Keratinocyte (primary cell): ENCODE results near the gene C1orf53. TPM values are rescaled to one million over a fixed set of nuclear protein-coding genes. Genes with fewer than 3 reads are reported as not detected.

ENCODE experiments used
- DNase-seq: peaks from one replicate; pipeline ENCODE4 v3.0.0-alpha.2; 2011; ENCODE audit warnings: low read depth, missing footprints, low spot score
- FAIRE-seq: peaks from 2 replicates; lab custom pipeline; 2011; peaks lifted over from hg19 to GRCh38; lab: Jason Lieb, UNC
- H2AFZ ChIP-seq: 2 replicates; pipeline ENCODE4 v1.6.0; 2012; ENCODE audit warnings: low read length, control low read depth, inconsistent platforms; ENCODE audit not compliant: control insufficient read depth
- H3K27ac ChIP-seq: 2 replicates; pipeline ENCODE4 v1.5.1; 2011; ENCODE audit warnings: low read length; ENCODE audit not compliant: control insufficient read depth, insufficient read depth
- H3K27me3 ChIP-seq: 3 replicates; pipeline ENCODE4 v1.6.0; 2011; ENCODE audit warnings: low read length; ENCODE audit not compliant: control insufficient read depth, insufficient read depth; ENCODE audit errors: extremely low read depth
- H3K36me3 ChIP-seq, 2 experiments: 2 replicates in 1 of 2; 3 replicates in 1 of 2; pipeline ENCODE4 v1.5.1; 2011; ENCODE audit warnings: low read length in 2 of 2, mild to moderate bottlenecking in 1 of 2; ENCODE audit not compliant: control insufficient read depth in 2 of 2, insufficient read depth in 2 of 2; ENCODE audit errors: extremely low read depth in 1 of 2
- H3K4me1 ChIP-seq: 3 replicates; pipeline ENCODE4 v1.5.1; 2011; ENCODE audit warnings: low read length; ENCODE audit not compliant: control insufficient read depth, insufficient read depth; ENCODE audit errors: extremely low read depth
- H3K4me2 ChIP-seq: 3 replicates; pipeline ENCODE4 v1.6.0; 2011; ENCODE audit warnings: low read depth, low read length; ENCODE audit not compliant: control insufficient read depth, insufficient read depth; ENCODE audit errors: extremely low read depth
- H3K4me3 ChIP-seq, 3 experiments: fragments of 200-600 bp in 1 of 3; sonication (generic) in 1 of 3; 2 replicates in 2 of 3; 3 replicates in 1 of 3; pipeline ENCODE4 v1.5.1; 2011 to 2016; ENCODE audit warnings: low read length in 3 of 3, mild to moderate bottlenecking in 3 of 3, control low read depth in 2 of 3, inconsistent platforms in 1 of 3, low read depth in 1 of 3, mixed read lengths in 1 of 3, mixed run types in 1 of 3, moderate library complexity in 1 of 3; ENCODE audit not compliant: control insufficient read depth in 2 of 3, insufficient read depth in 2 of 3; ENCODE audit errors: extremely low read depth in 1 of 3
- H3K79me2 ChIP-seq: 2 replicates; pipeline ENCODE4 v1.6.0; 2012; ENCODE audit warnings: low read length; ENCODE audit not compliant: control insufficient read depth, insufficient read depth
- H3K9ac ChIP-seq: 3 replicates; pipeline ENCODE4 v1.6.0; 2011; ENCODE audit warnings: low read length; ENCODE audit not compliant: control insufficient read depth, insufficient read depth; ENCODE audit errors: extremely low read depth
- H3K9me1 ChIP-seq: 3 replicates; pipeline ENCODE4 v1.6.0; 2011; ENCODE audit warnings: low read length; ENCODE audit not compliant: control insufficient read depth, insufficient read depth; ENCODE audit errors: extremely low read depth
- H3K9me3 ChIP-seq: 2 replicates; pipeline ENCODE4 v1.5.1; 2012; ENCODE audit warnings: low read depth, low read length; ENCODE audit not compliant: control insufficient read depth
- H4K20me1 ChIP-seq: 3 replicates; pipeline ENCODE4 v1.6.0; 2011; ENCODE audit warnings: low read length; ENCODE audit not compliant: control insufficient read depth, insufficient read depth; ENCODE audit errors: extremely low read depth
- EZH2 ChIP-seq: IDR thresholded peaks from one replicate; pipeline ENCODE4 v1.6.1; 2012; ENCODE audit warnings: inconsistent platforms, mild to moderate bottlenecking, low read length, moderate library complexity
- dilution Hi-C: fragments of 300-500 bp; cut with MboI; formaldehyde crosslinking; loops from one replicate; pipeline ENCODE4 v1.7.0; 2020; ENCODE audit warnings: low sequenced_read_pairs; ENCODE audit not compliant: extremely low pct_ligation_motif_present
- polyA plus RNA-seq, 5 experiments: library from polyadenylated mRNA; depleted of rRNA in 3 of 5; stranded (reverse) in 3 of 5; stranded (forward) in 1 of 5; unstranded in 1 of 5; fragments of >200 nt; gene quantifications; 1 replicate in 1 of 5; 2 replicates in 3 of 5; 3 replicates in 1 of 5; pipeline versions ENCODE4 v1.2.1 to v1.2.3, GENCODE V29; 2011 to 2012; ENCODE audit warnings: missing spikeins in 2 of 5, low read depth in 1 of 5, low replicate concordance in 1 of 5
- TF ChIP-seq, protein P1 (sequence below), 3 experiments: IDR thresholded peaks in 1 of 3; conservative IDR thresholded peaks in 1 of 3; optimal IDR thresholded peaks in 1 of 3; 2 replicates in 2 of 3; 3 replicates in 1 of 3; pipeline versions ENCODE3 to v1.5.1; 2011; ENCODE audit warnings: low read length in 3 of 3, mild to moderate bottlenecking in 3 of 3, moderate library complexity in 2 of 3, control low read depth in 1 of 3, inconsistent platforms in 1 of 3; ENCODE audit not compliant: insufficient read depth in 2 of 3; ENCODE audit errors: extremely low read depth in 1 of 3

C1orf53 gene
- polyA plus RNA-seq, 1 donor (not counting 4 experiments of a cell fraction or from before 2014, with no cell fraction given), result 6.2 TPM

DNA sequence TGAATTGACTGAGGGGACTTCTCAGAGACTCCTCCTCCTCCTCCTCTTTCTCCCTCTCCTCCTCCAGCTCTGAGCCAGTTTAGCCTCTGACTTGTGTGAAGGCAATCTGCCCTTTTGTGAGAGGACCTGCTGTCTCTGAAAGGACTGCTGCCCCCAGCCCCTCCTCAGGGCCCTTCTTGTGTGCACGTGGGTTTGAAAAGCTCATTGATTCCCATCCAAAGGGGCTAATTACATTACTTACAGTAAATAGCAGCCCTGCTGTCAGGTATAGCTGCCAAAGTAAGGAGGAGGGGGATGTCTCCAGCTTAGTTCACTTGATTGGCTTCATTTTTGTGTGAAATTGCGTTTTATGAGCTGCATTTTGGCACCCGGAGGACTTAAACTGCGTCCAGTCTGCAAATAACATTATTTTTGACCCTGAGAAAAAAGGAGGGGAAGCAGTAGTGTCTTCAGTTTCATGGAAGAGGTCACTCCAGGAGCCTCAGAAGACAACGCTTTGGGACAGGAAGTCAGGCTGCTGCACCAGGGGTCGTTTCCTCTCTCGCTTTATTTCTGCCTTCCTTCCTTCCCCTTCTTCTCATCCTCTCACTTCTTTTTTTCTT is 12.9 kb downstream of the C1orf53 start:
- H3K79me2 ChIP-seq, result no peaks in the 10 kb centered on the region
- H3K4me2 ChIP-seq, result peak overlapping the region; percentile 84
- H3K9me1 ChIP-seq, result no peaks in the 10 kb centered on the region
- no peak overlapping the region for H2AFZ ChIP-seq
- peaks cover 100% of the 10 kb centered on the region for H3K27me3 ChIP-seq
- TF ChIP-seq, protein P1, sequence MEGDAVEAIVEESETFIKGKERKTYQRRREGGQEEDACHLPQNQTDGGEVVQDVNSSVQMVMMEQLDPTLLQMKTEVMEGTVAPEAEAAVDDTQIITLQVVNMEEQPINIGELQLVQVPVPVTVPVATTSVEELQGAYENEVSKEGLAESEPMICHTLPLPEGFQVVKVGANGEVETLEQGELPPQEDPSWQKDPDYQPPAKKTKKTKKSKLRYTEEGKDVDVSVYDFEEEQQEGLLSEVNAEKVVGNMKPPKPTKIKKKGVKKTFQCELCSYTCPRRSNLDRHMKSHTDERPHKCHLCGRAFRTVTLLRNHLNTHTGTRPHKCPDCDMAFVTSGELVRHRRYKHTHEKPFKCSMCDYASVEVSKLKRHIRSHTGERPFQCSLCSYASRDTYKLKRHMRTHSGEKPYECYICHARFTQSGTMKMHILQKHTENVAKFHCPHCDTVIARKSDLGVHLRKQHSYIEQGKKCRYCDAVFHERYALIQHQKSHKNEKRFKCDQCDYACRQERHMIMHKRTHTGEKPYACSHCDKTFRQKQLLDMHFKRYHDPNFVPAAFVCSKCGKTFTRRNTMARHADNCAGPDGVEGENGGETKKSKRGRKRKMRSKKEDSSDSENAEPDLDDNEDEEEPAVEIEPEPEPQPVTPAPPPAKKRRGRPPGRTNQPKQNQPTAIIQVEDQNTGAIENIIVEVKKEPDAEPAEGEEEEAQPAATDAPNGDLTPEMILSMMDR (optimal IDR thresholded peaks at IDR 0.05 in 1 of 3, IDR thresholded peaks at IDR 0.05 in 1 of 3, conservative IDR thresholded peaks at IDR 0.05 in 1 of 3; ENCODE audit: extremely low read depth in 1 of 3, insufficient read depth in 2 of 3, low read length in 3 of 3), result no peak
- no peak for TF ChIP-seq EZH2
- DNase-seq (no peak), FAIRE-seq (no peak)
- H4K20me1 ChIP-seq, result no peaks in the 10 kb centered on the region
- H3K27ac ChIP-seq, result no peak overlapping the region
- no peaks in the 10 kb centered on the region for H3K9me3 ChIP-seq
- dilution Hi-C loops, result no loop called here
- H3K36me3 ChIP-seq, result no peaks in the 10 kb centered on the region
- no peak overlapping the region for H3K9ac ChIP-seq
- peak overlapping the region in 1 of 3 experiments; percentile 62 for H3K4me3 ChIP-seq
- peaks cover 28% of the 10 kb centered on the region for H3K4me1 ChIP-seq

DNA sequence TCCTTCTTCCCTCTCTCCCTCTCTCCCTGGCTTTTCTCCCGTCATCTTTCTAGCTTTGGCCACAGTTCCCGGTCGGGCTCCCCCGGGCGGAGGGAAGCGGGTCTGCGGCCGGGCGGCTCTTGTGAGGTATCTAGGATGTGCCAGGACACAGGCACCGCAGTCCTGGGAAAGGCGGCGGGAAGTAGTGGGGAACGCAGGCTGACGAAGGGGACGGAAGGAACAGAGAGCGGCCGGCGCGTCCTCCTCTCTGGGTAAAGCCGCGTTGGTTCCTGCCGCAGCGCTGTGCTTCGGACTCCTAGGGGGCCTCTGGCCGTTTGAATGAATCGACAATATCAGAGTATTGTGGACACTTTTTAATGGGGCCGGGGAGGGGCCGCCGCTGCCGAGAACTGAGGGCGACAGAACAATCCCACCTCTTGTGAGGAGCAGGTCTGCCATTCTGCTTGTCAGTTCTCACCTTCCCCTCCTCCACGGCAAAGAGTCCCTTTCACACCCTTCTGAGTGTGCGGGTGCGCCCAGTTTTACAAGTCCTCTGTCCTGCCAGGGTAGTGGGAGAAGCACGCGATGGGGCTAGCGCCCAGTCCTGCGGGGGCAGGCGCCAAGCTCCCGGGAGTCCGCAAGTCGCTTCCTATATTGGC is 13.6 kb downstream of the C1orf53 start:
- peak overlapping the region in 2 of 3 experiments; percentile 32 to 62 for H3K4me3 ChIP-seq
- H2AFZ ChIP-seq, result peak overlapping the region; percentile 7
- peak overlapping the region; percentile 84 for H3K4me2 ChIP-seq
- H3K9ac ChIP-seq, result no peak overlapping the region
- peaks cover 28% of the 10 kb centered on the region for H3K4me1 ChIP-seq
- H3K9me1 ChIP-seq, result no peaks in the 10 kb centered on the region
- no peaks in the 10 kb centered on the region for H3K79me2 ChIP-seq
- FAIRE-seq (no peak), DNase-seq (no peak)
- no peaks in the 10 kb centered on the region for H4K20me1 ChIP-seq
- H3K36me3 ChIP-seq, result no peaks in the 10 kb centered on the region
- TF ChIP-seq, protein P1 (optimal IDR thresholded peaks at IDR 0.05 in 1 of 3, IDR thresholded peaks at IDR 0.05 in 1 of 3, conservative IDR thresholded peaks at IDR 0.05 in 1 of 3; ENCODE audit: extremely low read depth in 1 of 3, insufficient read depth in 2 of 3, low read length in 3 of 3), result peak; percentile 43 to 60 (median 47)
- TF ChIP-seq EZH2, result peak; percentile 87
- no peak overlapping the region for H3K27ac ChIP-seq
- peaks cover 100% of the 10 kb centered on the region for H3K27me3 ChIP-seq
- dilution Hi-C loops, result no loop called here
- H3K9me3 ChIP-seq, result no peaks in the 10 kb centered on the region
